ENCODE results near the gene OR8J1. TPM values are rescaled to one million over a fixed set of nuclear protein-coding genes. Genes with fewer than 3 reads are reported as not detected.

OR8J1 gene
- total and polyA plus RNA-seq, 9 of the 15 experiments (the other 6 are each of a cell fraction or from before 2014, with no cell fraction given): not detected

DNA sequence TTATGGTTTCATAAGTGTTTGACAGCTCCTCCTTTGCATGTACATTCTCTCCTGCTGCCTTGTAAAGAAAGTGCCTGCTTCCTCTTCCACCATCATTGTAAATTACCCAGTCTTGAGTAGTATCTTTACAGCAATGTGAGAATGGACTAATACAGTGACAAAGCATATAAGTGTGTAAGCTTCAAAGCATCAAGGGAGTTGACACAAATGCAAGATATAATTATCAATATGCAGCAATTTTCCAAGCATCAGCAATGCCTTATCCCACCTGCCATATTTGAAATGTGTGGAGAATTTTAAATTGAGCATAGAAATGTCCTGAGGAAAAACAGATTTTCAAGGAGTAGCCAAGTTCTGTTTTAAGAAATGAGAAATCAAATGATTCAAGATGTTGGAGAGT, 56.7 kb downstream of the OR8J1 start:
- in situ Hi-C loops (cut with MboI): no loop called here
- no peaks in the 10 kb centered on the region for H3K79me2 ChIP-seq (ENCODE audit: control insufficient read depth, insufficient read depth, low read length)
- no peak overlapping the region for H3K27ac ChIP-seq (ENCODE audit: extremely low read depth, low read depth, low read length)
- no TSS peak for BruUV-seq (replicated peaks)
- no peak for ATAC-seq
- H4K20me1 ChIP-seq (replicated peaks; ENCODE audit: control insufficient read depth, insufficient read depth, low read length): no peaks in the 10 kb centered on the region
- H3K27me3 ChIP-seq (ENCODE audit: control insufficient read depth in 2 of 2, insufficient read depth in 2 of 2, low read length in 2 of 2): no peaks in the 10 kb centered on the region
- no peaks in the 10 kb centered on the region for H3K9me3 ChIP-seq (replicated peaks; ENCODE audit: control insufficient read depth, insufficient read depth, low read depth, low read length)
- TF ChIP-seq HDAC6 (IDR thresholded peaks at IDR 0.05; ENCODE audit: low read depth, low read length) (no peak), ZFX (CRISPR knock-in tag; IDR thresholded peaks at IDR 0.05) (no peak), L3MBTL2 (IDR thresholded peaks at IDR 0.05) (no peak), FOXA1 (IDR thresholded peaks at IDR 0.05; ENCODE audit: borderline replicate concordance) (no peak), ZBTB1 (CRISPR knock-in tag; IDR thresholded peaks at IDR 0.05; ENCODE audit: borderline replicate concordance, low read depth) (no peak)
- H3K4me2 ChIP-seq (ENCODE audit: insufficient read depth, low read length): no peak overlapping the region
- CTCF ChIA-PET (ENCODE audit: low intra/inter-chr PET ratio): no interaction called here
- no peaks in the 10 kb centered on the region for H3K9me1 ChIP-seq (ENCODE audit: control insufficient read depth, insufficient read depth, low read length)
- POLR2A ChIA-PET: no interaction called here
- no peaks in the 10 kb centered on the region for H3K36me3 ChIP-seq (ENCODE audit: control insufficient read depth, insufficient read depth, low read length)
- no peak for DNase-seq (ENCODE audit: extremely low read depth in 1 of 4, low spot score in 3 of 4)
- intact Hi-C loops (cut with micrococcal nuclease): no loop called here
- no peak overlapping the region for H2AFZ ChIP-seq (ENCODE audit: low read depth, low read length)
- no peak overlapping the region for H3K9ac ChIP-seq (ENCODE audit: insufficient read depth in 1 of 2, low read depth in 2 of 2, low read length in 2 of 2)
- H3K4me1 ChIP-seq (replicated peaks in 1 of 2; ENCODE audit: control insufficient read depth in 2 of 2, insufficient read depth in 2 of 2, low read length in 2 of 2): no peaks in the 10 kb centered on the region
- FAIRE-seq: no peak
- no peak overlapping the region for H3K4me3 ChIP-seq

Other genes starting within 250 kb of the OR8J1 start
Only the 7 nearest of the 16 such genes appear.
- gene OR5T3, start 102.0 kb upstream of the OR8J1 start, total RNA-seq (2014; rRNA removed): not detected in 2 replicates
- gene OR5T3, start 102.0 kb upstream of the OR8J1 start, total RNA-seq (2014; rRNA removed; fragmentation: Illumina TruSeq; extraction: Trizol): not detected in 2 replicates
- not detected in 2 replicates for gene OR5T3, start 102.0 kb upstream of the OR8J1 start, total RNA-seq (2015; rRNA removed; fragmentation: Illumina TruSeq; extraction: Trizol)
- gene OR5T3, start 102.0 kb upstream of the OR8J1 start, total RNA-seq (2021): not detected in 2 replicates
- not detected in 2 replicates for gene OR5T3, start 102.0 kb upstream of the OR8J1 start, polyA plus RNA-seq (2011; rRNA removed)
- not detected in 2 replicates for gene OR5T3, start 102.0 kb upstream of the OR8J1 start, polyA plus RNA-seq (2014; fragmentation: Illumina TruSeq; extraction: Trizol)
- not detected for gene OR5T3, start 102.0 kb upstream of the OR8J1 start, polyA plus RNA-seq (2014; fragmentation: Nextera tagmentation; extraction: Ambion mirVana)
- not detected in 2 replicates for gene OR5T3, start 102.0 kb upstream of the OR8J1 start, polyA plus RNA-seq (2014; rRNA removed)
- gene OR5T1, start 80.1 kb upstream of the OR8J1 start, total RNA-seq (2014; rRNA removed): not detected in 2 replicates
- not detected in 2 replicates for gene OR5T1, start 80.1 kb upstream of the OR8J1 start, total RNA-seq (2014; rRNA removed; fragmentation: Illumina TruSeq; extraction: Trizol)
- gene OR5T1, start 80.1 kb upstream of the OR8J1 start, total RNA-seq (2015; rRNA removed; fragmentation: Illumina TruSeq; extraction: Trizol): not detected in 2 replicates
- not detected in 2 replicates for gene OR5T1, start 80.1 kb upstream of the OR8J1 start, total RNA-seq (2021)
- gene OR5T1, start 80.1 kb upstream of the OR8J1 start, polyA plus RNA-seq (2011; rRNA removed): not detected in 2 replicates
- gene OR5T1, start 80.1 kb upstream of the OR8J1 start, polyA plus RNA-seq (2014; fragmentation: Illumina TruSeq; extraction: Trizol): not detected in 2 replicates
- not detected for gene OR5T1, start 80.1 kb upstream of the OR8J1 start, polyA plus RNA-seq (2014; fragmentation: Nextera tagmentation; extraction: Ambion mirVana)
- gene OR5T1, start 80.1 kb upstream of the OR8J1 start, polyA plus RNA-seq (2014; rRNA removed): not detected in 2 replicates
- not detected in 2 replicates for gene OR8H1, start 62.0 kb upstream of the OR8J1 start, total RNA-seq (2014; rRNA removed)
- not detected in 2 replicates for gene OR8H1, start 62.0 kb upstream of the OR8J1 start, total RNA-seq (2014; rRNA removed; fragmentation: Illumina TruSeq; extraction: Trizol)
- gene OR8H1, start 62.0 kb upstream of the OR8J1 start, total RNA-seq (2015; rRNA removed; fragmentation: Illumina TruSeq; extraction: Trizol): not detected in 2 replicates
- not detected in 2 replicates for gene OR8H1, start 62.0 kb upstream of the OR8J1 start, total RNA-seq (2021)
- gene OR8H1, start 62.0 kb upstream of the OR8J1 start, polyA plus RNA-seq (2011; rRNA removed): not detected in 2 replicates
- gene OR8H1, start 62.0 kb upstream of the OR8J1 start, polyA plus RNA-seq (2014; fragmentation: Illumina TruSeq; extraction: Trizol): not detected in 2 replicates
- not detected for gene OR8H1, start 62.0 kb upstream of the OR8J1 start, polyA plus RNA-seq (2014; fragmentation: Nextera tagmentation; extraction: Ambion mirVana)
- gene OR8H1, start 62.0 kb upstream of the OR8J1 start, polyA plus RNA-seq (2014; rRNA removed): not detected in 2 replicates
- not detected in 2 replicates for gene OR8K3, start 39.1 kb upstream of the OR8J1 start, total RNA-seq (2014; rRNA removed)
- gene OR8K3, start 39.1 kb upstream of the OR8J1 start, total RNA-seq (2014; rRNA removed; fragmentation: Illumina TruSeq; extraction: Trizol): not detected in 2 replicates
- not detected in 2 replicates for gene OR8K3, start 39.1 kb upstream of the OR8J1 start, total RNA-seq (2015; rRNA removed; fragmentation: Illumina TruSeq; extraction: Trizol)
- gene OR8K3, start 39.1 kb upstream of the OR8J1 start, total RNA-seq (2021): not detected in 2 replicates
- not detected in 2 replicates for gene OR8K3, start 39.1 kb upstream of the OR8J1 start, polyA plus RNA-seq (2011; rRNA removed)
- not detected in 2 replicates for gene OR8K3, start 39.1 kb upstream of the OR8J1 start, polyA plus RNA-seq (2014; fragmentation: Illumina TruSeq; extraction: Trizol)
- not detected for gene OR8K3, start 39.1 kb upstream of the OR8J1 start, polyA plus RNA-seq (2014; fragmentation: Nextera tagmentation; extraction: Ambion mirVana)
- gene OR8K3, start 39.1 kb upstream of the OR8J1 start, polyA plus RNA-seq (2014; rRNA removed): not detected in 2 replicates
- gene OR8K1, start 8.3 kb upstream of the OR8J1 start, total RNA-seq (2014; rRNA removed): not detected in 2 replicates
- not detected in 2 replicates for gene OR8K1, start 8.3 kb upstream of the OR8J1 start, total RNA-seq (2014; rRNA removed; fragmentation: Illumina TruSeq; extraction: Trizol)
- gene OR8K1, start 8.3 kb upstream of the OR8J1 start, total RNA-seq (2015; rRNA removed; fragmentation: Illumina TruSeq; extraction: Trizol): not detected in 2 replicates
- gene OR8K1, start 8.3 kb upstream of the OR8J1 start, total RNA-seq (2021): not detected in 2 replicates
- not detected in 2 replicates for gene OR8K1, start 8.3 kb upstream of the OR8J1 start, polyA plus RNA-seq (2011; rRNA removed)
- gene OR8K1, start 8.3 kb upstream of the OR8J1 start, polyA plus RNA-seq (2014; fragmentation: Illumina TruSeq; extraction: Trizol): not detected in 2 replicates
- not detected for gene OR8K1, start 8.3 kb upstream of the OR8J1 start, polyA plus RNA-seq (2014; fragmentation: Nextera tagmentation; extraction: Ambion mirVana)
- not detected in 2 replicates for gene OR8K1, start 8.3 kb upstream of the OR8J1 start, polyA plus RNA-seq (2014; rRNA removed)
- gene OR8U1, start 21.3 kb downstream of the OR8J1 start, total RNA-seq (2014; rRNA removed): not detected in 2 replicates
- not detected in 2 replicates for gene OR8U1, start 21.3 kb downstream of the OR8J1 start, total RNA-seq (2014; rRNA removed; fragmentation: Illumina TruSeq; extraction: Trizol)
- not detected in 2 replicates for gene OR8U1, start 21.3 kb downstream of the OR8J1 start, total RNA-seq (2015; rRNA removed; fragmentation: Illumina TruSeq; extraction: Trizol)
- gene OR8U1, start 21.3 kb downstream of the OR8J1 start, total RNA-seq (2021): not detected in 2 replicates
- gene OR8U1, start 21.3 kb downstream of the OR8J1 start, polyA plus RNA-seq (2011; rRNA removed): not detected in 2 replicates
- not detected in 2 replicates for gene OR8U1, start 21.3 kb downstream of the OR8J1 start, polyA plus RNA-seq (2014; fragmentation: Illumina TruSeq; extraction: Trizol)
- gene OR8U1, start 21.3 kb downstream of the OR8J1 start, polyA plus RNA-seq (2014; fragmentation: Nextera tagmentation; extraction: Ambion mirVana): not detected
- not detected in 2 replicates for gene OR8U1, start 21.3 kb downstream of the OR8J1 start, polyA plus RNA-seq (2014; rRNA removed)
- gene OR5AL1, start 58.4 kb downstream of the OR8J1 start, total RNA-seq (2014; rRNA removed): not detected in 2 replicates
- gene OR5AL1, start 58.4 kb downstream of the OR8J1 start, total RNA-seq (2014; rRNA removed; fragmentation: Illumina TruSeq; extraction: Trizol): not detected in 2 replicates
- gene OR5AL1, start 58.4 kb downstream of the OR8J1 start, total RNA-seq (2015; rRNA removed; fragmentation: Illumina TruSeq; extraction: Trizol): not detected in 2 replicates
- not detected in 2 replicates for gene OR5AL1, start 58.4 kb downstream of the OR8J1 start, total RNA-seq (2021)
- not detected in 2 replicates for gene OR5AL1, start 58.4 kb downstream of the OR8J1 start, polyA plus RNA-seq (2011; rRNA removed)
- gene OR5AL1, start 58.4 kb downstream of the OR8J1 start, polyA plus RNA-seq (2014; fragmentation: Illumina TruSeq; extraction: Trizol): not detected in 2 replicates
- gene OR5AL1, start 58.4 kb downstream of the OR8J1 start, polyA plus RNA-seq (2014; fragmentation: Nextera tagmentation; extraction: Ambion mirVana): not detected
- not detected in 2 replicates for gene OR5AL1, start 58.4 kb downstream of the OR8J1 start, polyA plus RNA-seq (2014; rRNA removed)